Chondrocyte (in vitro differentiated cells): ENCODE results near the gene WWOX. TPM values are rescaled to one million over a fixed set of nuclear protein-coding genes. Genes with fewer than 3 reads are reported as not detected.

Experiments
- DNase-seq: peaks from one replicate; pipeline ENCODE4 v3.0.0; 2021; ENCODE audit warnings: mixed read lengths, low spot score
- H3K27ac Mint-ChIP-seq: one replicate; pipeline ENCODE4 v1.8.0; 2021; ENCODE audit warnings: mild to moderate bottlenecking, moderate library complexity, mixed read lengths; ENCODE audit not compliant: unreplicated experiment
- H3K27me3 Mint-ChIP-seq: 2 replicates; pipeline ENCODE4 v1.8.0; 2021; ENCODE audit warnings: low read depth, mixed read lengths
- H3K36me3 Mint-ChIP-seq: 2 replicates; pipeline ENCODE4 v1.8.0; 2021; ENCODE audit warnings: low read depth, mixed read lengths
- H3K4me1 Mint-ChIP-seq: 2 replicates; pipeline ENCODE4 v1.8.0; 2021; ENCODE audit warnings: low read depth, mild to moderate bottlenecking, mixed read lengths
- H3K4me3 Mint-ChIP-seq: one replicate; pipeline ENCODE4 v1.8.0; 2021; ENCODE audit warnings: mild to moderate bottlenecking, moderate library complexity, mixed read lengths; ENCODE audit not compliant: unreplicated experiment
- H3K9me3 Mint-ChIP-seq: 2 replicates; pipeline ENCODE4 v1.8.0; 2021; ENCODE audit warnings: low read depth, mixed read lengths
- total RNA-seq: library from RNA; stranded (reverse); gene quantifications from 3 replicates; pipeline ENCODE4 v1.2.1, GENCODE V29; 2021
- TF ChIP-seq, protein P1 (sequence below): fragments of 200-600 bp; sonication (generic); IDR thresholded peaks from 2 replicates; pipeline ENCODE4 v1.5.0; 2021; ENCODE audit warnings: antibody characterized with exemption, mild to moderate bottlenecking, moderate library complexity

Gene WWOX
- total RNA-seq, 1 donor from 2014 or later: 12.1 TPM

GRCh38 chr16:78571898-78572358 lies 472.5 kb downstream of the WWOX start:
- H3K27me3 Mint-ChIP-seq: no peaks in the 10 kb centered on the region
- peaks cover 4% of the 10 kb centered on the region for H3K9me3 Mint-ChIP-seq
- no peaks in the 10 kb centered on the region for H3K36me3 Mint-ChIP-seq
- no peak overlapping the region for H3K27ac Mint-ChIP-seq
- H3K4me1 Mint-ChIP-seq: no peaks in the 10 kb centered on the region
- no peak overlapping the region for H3K4me3 Mint-ChIP-seq
- TF ChIP-seq, protein P1, sequence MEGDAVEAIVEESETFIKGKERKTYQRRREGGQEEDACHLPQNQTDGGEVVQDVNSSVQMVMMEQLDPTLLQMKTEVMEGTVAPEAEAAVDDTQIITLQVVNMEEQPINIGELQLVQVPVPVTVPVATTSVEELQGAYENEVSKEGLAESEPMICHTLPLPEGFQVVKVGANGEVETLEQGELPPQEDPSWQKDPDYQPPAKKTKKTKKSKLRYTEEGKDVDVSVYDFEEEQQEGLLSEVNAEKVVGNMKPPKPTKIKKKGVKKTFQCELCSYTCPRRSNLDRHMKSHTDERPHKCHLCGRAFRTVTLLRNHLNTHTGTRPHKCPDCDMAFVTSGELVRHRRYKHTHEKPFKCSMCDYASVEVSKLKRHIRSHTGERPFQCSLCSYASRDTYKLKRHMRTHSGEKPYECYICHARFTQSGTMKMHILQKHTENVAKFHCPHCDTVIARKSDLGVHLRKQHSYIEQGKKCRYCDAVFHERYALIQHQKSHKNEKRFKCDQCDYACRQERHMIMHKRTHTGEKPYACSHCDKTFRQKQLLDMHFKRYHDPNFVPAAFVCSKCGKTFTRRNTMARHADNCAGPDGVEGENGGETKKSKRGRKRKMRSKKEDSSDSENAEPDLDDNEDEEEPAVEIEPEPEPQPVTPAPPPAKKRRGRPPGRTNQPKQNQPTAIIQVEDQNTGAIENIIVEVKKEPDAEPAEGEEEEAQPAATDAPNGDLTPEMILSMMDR: no peak
- DNase-seq: no peak

DNA sequence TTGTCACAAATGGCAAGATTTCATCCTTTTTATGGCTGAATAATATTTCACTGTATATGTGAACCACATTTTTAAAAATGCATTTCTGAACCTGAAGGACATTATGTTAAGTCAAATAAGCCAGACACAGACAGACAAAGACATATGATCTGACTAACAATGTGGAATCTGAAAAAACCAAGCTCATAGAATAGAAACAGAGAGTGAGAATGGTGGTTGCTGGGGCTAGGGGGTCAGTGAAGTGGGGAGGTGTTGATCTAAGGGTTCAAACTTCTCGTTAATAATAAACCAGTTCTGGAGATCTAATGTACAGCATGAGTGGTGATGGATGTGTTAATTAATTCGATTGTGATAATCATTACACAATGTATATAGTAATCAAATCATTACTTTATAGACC lies 475.1 kb downstream of the WWOX start:
- H3K4me1 Mint-ChIP-seq: no peaks in the 10 kb centered on the region
- H3K4me3 Mint-ChIP-seq: no peak overlapping the region
- TF ChIP-seq, protein P1: no peak
- DNase-seq: no peak
- no peaks in the 10 kb centered on the region for H3K36me3 Mint-ChIP-seq
- H3K9me3 Mint-ChIP-seq: peaks cover 4% of the 10 kb centered on the region
- H3K27ac Mint-ChIP-seq: no peak overlapping the region
- H3K27me3 Mint-ChIP-seq: no peaks in the 10 kb centered on the region

- H3K27me3 Mint-ChIP-seq: no peaks in the 10 kb centered on the region
- H3K4me1 Mint-ChIP-seq: no peaks in the 10 kb centered on the region
- H3K4me3 Mint-ChIP-seq: no peak overlapping the region
- no peaks in the 10 kb centered on the region for H3K36me3 Mint-ChIP-seq
- DNase-seq: no peak
- H3K9me3 Mint-ChIP-seq: peaks cover 4% of the 10 kb centered on the region
- TF ChIP-seq, protein P1: no peak
- no peak overlapping the region for H3K27ac Mint-ChIP-seq
These were observed 477.5 kb downstream of the WWOX start for GRCh38 chr16:78576941-78577340.

GRCh38 chr16:78577630-78578029 lies 478.2 kb downstream of the WWOX start:
- Mint-ChIP-seq H3K27me3 (no peaks in the 10 kb centered on the region), H3K36me3 (no peaks in the 10 kb centered on the region), H3K9me3 (peaks cover 4% of the 10 kb centered on the region), H3K4me3 (no peak overlapping the region), H3K4me1 (no peaks in the 10 kb centered on the region), H3K27ac (no peak overlapping the region)
- TF ChIP-seq, protein P1: no peak
- DNase-seq: no peak

- Mint-ChIP-seq H3K27ac (no peak overlapping the region), H3K9me3 (peaks cover 4% of the 10 kb centered on the region), H3K27me3 (no peaks in the 10 kb centered on the region), H3K4me1 (no peaks in the 10 kb centered on the region), H3K4me3 (no peak overlapping the region), H3K36me3 (no peaks in the 10 kb centered on the region)
- TF ChIP-seq, protein P1: no peak
- DNase-seq: no peak
These were observed 479.6 kb downstream of the WWOX start for GRCh38 chr16:78579020-78579419.
